Stimulated activated CD4-positive, alpha-beta T cell treated with anti-CD3 and anti-CD28 coated beads, Interleukin-4, amount 100 ng/mL, for 48 hours (primary cell): ENCODE data around the gene AK8.
"Not testable (repeated sequence)": the region's sequence is repeated elsewhere in the genome, so short reads cannot be mapped to it uniquely, and the experiment has no call there.

Experiments used
- DNase-seq, 2 donors: peaks; one replicate each; pipeline ENCODE4 v3.0.0-alpha.2; 2020; ENCODE audit warnings: low read depth in 2 of 2

The AK8 gene

GRCh38 chr9:132744881-132745755 is 133.0 kb downstream of the AK8 start:
- DNase-seq = no peak

- DNase-seq = no peak
Measured at GRCh38 chr9:132743931-132744479, 134.1 kb downstream of the AK8 start.

- no peak for DNase-seq
Measured at GRCh38 chr9:132742821-132743311, 135.2 kb downstream of the AK8 start.

GRCh38 chr9:132740526-132741309 is 137.4 kb downstream of the AK8 start:
- DNase-seq = no peak

- no peak for DNase-seq
Measured at GRCh38 chr9:132739710-132740310, 138.3 kb downstream of the AK8 start.

- DNase-seq = no peak
Measured at GRCh38 chr9:132733260-132733815, 144.7 kb downstream of the AK8 start.

GRCh38 chr9:132732326-132733259 is 145.5 kb downstream of the AK8 start:
- no peak for DNase-seq

- no peak for DNase-seq
Measured at GRCh38 chr9:132731230-132731629, 146.9 kb downstream of the AK8 start.

GRCh38 chr9:132730054-132731033 is 147.7 kb downstream of the AK8 start:
- DNase-seq = no peak

GRCh38 chr9:132729235-132729890 is 148.7 kb downstream of the AK8 start:
- no peak for DNase-seq

GRCh38 chr9:132728497-132728896 is 149.6 kb downstream of the AK8 start:
- no peak for DNase-seq

GRCh38 chr9:132728071-132728470 is 150.0 kb downstream of the AK8 start:
- no peak for DNase-seq

- DNase-seq = no peak
Measured at GRCh38 chr9:132726576-132727130, 151.4 kb downstream of the AK8 start.

- no peak for DNase-seq
Measured at GRCh38 chr9:132725306-132725705, 152.8 kb downstream of the AK8 start.

- no peak for DNase-seq
Measured at GRCh38 chr9:132723809-132724208, 154.3 kb downstream of the AK8 start.

- DNase-seq = no peak
Measured at GRCh38 chr9:132722564-132723065, 155.5 kb downstream of the AK8 start.

GRCh38 chr9:132721661-132722060 is 156.4 kb downstream of the AK8 start:
- DNase-seq = no peak

GRCh38 chr9:132718381-132718928 is 159.6 kb downstream of the AK8 start:
- not testable (repeated sequence) for DNase-seq
